ENCODE measurements around the gene MMP3.

Gene MMP3

GRCh38 chr11:102788334-102788995 is 54.9 kb downstream of the MMP3 start:
- no peak for DNase-seq
